Nephron (organoid): ENCODE results near the gene ARPC1A.

Source experiments
- H3K27ac Mint-ChIP-seq, 3 experiments: 2 replicates each; pipeline ENCODE4 v1.8.0; 2020; ENCODE audit warnings: mixed read lengths in 3 of 3, mild to moderate bottlenecking in 2 of 3, moderate library complexity in 1 of 3
- H3K27me3 Mint-ChIP-seq: 2 replicates; pipeline ENCODE4 v1.8.0; 2021; ENCODE audit warnings: low read depth, mild to moderate bottlenecking, moderate library complexity, mixed read lengths
- H3K36me3 Mint-ChIP-seq: 2 replicates; pipeline ENCODE4 v1.8.0; 2020; ENCODE audit warnings: low read depth, mixed read lengths
- H3K4me1 Mint-ChIP-seq: 2 replicates; pipeline ENCODE4 v1.8.0; 2020; ENCODE audit warnings: mixed read lengths
- H3K4me3 Mint-ChIP-seq, 3 experiments: 2 replicates each; pipeline ENCODE4 v1.8.0; 2020; ENCODE audit warnings: mild to moderate bottlenecking in 3 of 3, mixed read lengths in 3 of 3, moderate library complexity in 2 of 3
- H3K9me3 Mint-ChIP-seq: 2 replicates; pipeline ENCODE4 v1.8.0; 2020; ENCODE audit warnings: mixed read lengths
- CTCF ChIP-seq, 3 experiments: fragments of 200-600 bp; sonication (generic); IDR thresholded peaks; one replicate each; pipeline ENCODE4 v1.5.0; 2021; ENCODE audit warnings: antibody characterized with exemption in 3 of 3; ENCODE audit not compliant: unreplicated experiment in 3 of 3

The ARPC1A gene

GRCh38 chr7:99392046-99392445, 66.3 kb downstream of the ARPC1A start:
- peaks cover 6% of the 10 kb centered on the region for H3K36me3 Mint-ChIP-seq
- H3K4me3 Mint-ChIP-seq, result peak overlapping the region; percentile 74 to 82 (median 77)
- no peak for TF ChIP-seq CTCF (IDR thresholded peaks at IDR 0.05; ENCODE audit: unreplicated experiment in 3 of 3)
- H3K27me3 Mint-ChIP-seq, result no peaks in the 10 kb centered on the region
- H3K4me1 Mint-ChIP-seq, result peaks cover 10% of the 10 kb centered on the region
- no peaks in the 10 kb centered on the region for H3K9me3 Mint-ChIP-seq
- no peak overlapping the region for H3K27ac Mint-ChIP-seq

GRCh38 chr7:99392659-99393354, 67.1 kb downstream of the ARPC1A start:
- H3K4me3 Mint-ChIP-seq, result peak overlapping the region; percentile 93 to 96 (median 96)
- H3K36me3 Mint-ChIP-seq, result peaks cover 9% of the 10 kb centered on the region
- TF ChIP-seq CTCF (IDR thresholded peaks at IDR 0.05; ENCODE audit: unreplicated experiment in 3 of 3), result no peak
- H3K27ac Mint-ChIP-seq, result peak overlapping the region; percentile 80 to 94 (median 90)
- peaks cover 13% of the 10 kb centered on the region for H3K4me1 Mint-ChIP-seq
- H3K9me3 Mint-ChIP-seq, result no peaks in the 10 kb centered on the region
- no peaks in the 10 kb centered on the region for H3K27me3 Mint-ChIP-seq

GRCh38 chr7:99393355-99394187, 67.9 kb downstream of the ARPC1A start:
- H3K9me3 Mint-ChIP-seq, result no peaks in the 10 kb centered on the region
- no peaks in the 10 kb centered on the region for H3K27me3 Mint-ChIP-seq
- H3K36me3 Mint-ChIP-seq, result peaks cover 16% of the 10 kb centered on the region
- no peak for TF ChIP-seq CTCF (IDR thresholded peaks at IDR 0.05; ENCODE audit: unreplicated experiment in 3 of 3)
- peak overlapping the region; percentile 93 to 96 (median 96) for H3K4me3 Mint-ChIP-seq
- H3K27ac Mint-ChIP-seq, result peak overlapping the region; percentile 80 to 94 (median 90)
- H3K4me1 Mint-ChIP-seq, result peaks cover 16% of the 10 kb centered on the region

GRCh38 chr7:99394188-99394502, 68.4 kb downstream of the ARPC1A start:
- no peak for TF ChIP-seq CTCF (IDR thresholded peaks at IDR 0.05; ENCODE audit: unreplicated experiment in 3 of 3)
- Mint-ChIP-seq H3K4me1 (peaks cover 16% of the 10 kb centered on the region), H3K36me3 (peaks cover 21% of the 10 kb centered on the region), H3K4me3 (peak overlapping the region in 2 of 3 experiments; percentile 93 to 96), H3K9me3 (no peaks in the 10 kb centered on the region), H3K27me3 (no peaks in the 10 kb centered on the region), H3K27ac (no peak overlapping the region)

GRCh38 chr7:99395616-99396327, 70.1 kb downstream of the ARPC1A start:
- Mint-ChIP-seq H3K27ac (no peak overlapping the region), H3K4me1 (peaks cover 16% of the 10 kb centered on the region), H3K9me3 (no peaks in the 10 kb centered on the region), H3K4me3 (no peak overlapping the region), H3K27me3 (no peaks in the 10 kb centered on the region), H3K36me3 (peaks cover 35% of the 10 kb centered on the region)
- no peak for TF ChIP-seq CTCF (IDR thresholded peaks at IDR 0.05; ENCODE audit: unreplicated experiment in 3 of 3)
